Neuron (in vitro differentiated cells): ENCODE results near the gene TFAP2E.

ENCODE experiments used
- H2AFZ ChIP-seq: one replicate; pipeline ENCODE4 v1.6.1; 2013; ENCODE audit warnings: low read depth, mild to moderate bottlenecking, inconsistent platforms, low read length, moderate library complexity
- H3K27me3 ChIP-seq: one replicate; pipeline ENCODE4 v1.6.1; 2013; ENCODE audit warnings: low read length; ENCODE audit not compliant: insufficient read depth
- H3K36me3 ChIP-seq: one replicate; pipeline ENCODE4 v1.6.1; 2013; ENCODE audit warnings: low read length; ENCODE audit not compliant: insufficient read depth
- H3K4me1 ChIP-seq: one replicate; pipeline ENCODE4 v1.6.1; 2013; ENCODE audit warnings: low read length; ENCODE audit not compliant: insufficient read depth
- H3K4me3 ChIP-seq: 2 replicates; pipeline ENCODE4 v1.5.1; 2013; ENCODE audit warnings: mild to moderate bottlenecking, low read length, moderate library complexity
- H3K9me3 ChIP-seq: one replicate; pipeline ENCODE4 v1.6.1; 2013; ENCODE audit warnings: low read length

Gene TFAP2E

GRCh38 chr1:35587736-35588135 lies 14.6 kb downstream of the TFAP2E start:
- Histone ChIP-seq H3K27me3 (no peaks in the 10 kb centered on the region), H2AFZ (no peak overlapping the region), H3K4me1 (no peaks in the 10 kb centered on the region), H3K36me3 (no peaks in the 10 kb centered on the region), H3K9me3 (no peaks in the 10 kb centered on the region), H3K4me3 (no peak overlapping the region)

GRCh38 chr1:35588197-35588910 lies 15.2 kb downstream of the TFAP2E start:
- no peaks in the 10 kb centered on the region for H3K9me3 ChIP-seq
- H3K27me3 ChIP-seq: no peaks in the 10 kb centered on the region
- no peak overlapping the region for H2AFZ ChIP-seq
- no peak overlapping the region for H3K4me3 ChIP-seq
- H3K36me3 ChIP-seq: no peaks in the 10 kb centered on the region
- H3K4me1 ChIP-seq: no peaks in the 10 kb centered on the region

- no peaks in the 10 kb centered on the region for H3K36me3 ChIP-seq
- H3K9me3 ChIP-seq: no peaks in the 10 kb centered on the region
- no peak overlapping the region for H3K4me3 ChIP-seq
- H2AFZ ChIP-seq: no peak overlapping the region
- no peaks in the 10 kb centered on the region for H3K4me1 ChIP-seq
- H3K27me3 ChIP-seq: no peaks in the 10 kb centered on the region
These were observed 16.7 kb downstream of the TFAP2E start for GRCh38 chr1:35589516-35590427.

GRCh38 chr1:35590476-35591040 lies 17.4 kb downstream of the TFAP2E start:
- Histone ChIP-seq H2AFZ (no peak overlapping the region), H3K36me3 (no peaks in the 10 kb centered on the region), H3K9me3 (no peaks in the 10 kb centered on the region), H3K27me3 (no peaks in the 10 kb centered on the region), H3K4me3 (no peak overlapping the region), H3K4me1 (no peaks in the 10 kb centered on the region)

- Histone ChIP-seq H3K4me1 (no peaks in the 10 kb centered on the region), H3K27me3 (no peaks in the 10 kb centered on the region), H3K36me3 (peaks cover 2% of the 10 kb centered on the region), H3K9me3 (no peaks in the 10 kb centered on the region), H2AFZ (no peak overlapping the region), H3K4me3 (no peak overlapping the region)
These were observed 18.1 kb downstream of the TFAP2E start for GRCh38 chr1:35591211-35591610.

GRCh38 chr1:35592991-35593769 lies 20.1 kb downstream of the TFAP2E start:
- no peak overlapping the region for H3K4me3 ChIP-seq
- peaks cover 2% of the 10 kb centered on the region for H3K36me3 ChIP-seq
- H3K27me3 ChIP-seq: no peaks in the 10 kb centered on the region
- H3K9me3 ChIP-seq: no peaks in the 10 kb centered on the region
- H3K4me1 ChIP-seq: no peaks in the 10 kb centered on the region
- no peak overlapping the region for H2AFZ ChIP-seq

- no peaks in the 10 kb centered on the region for H3K27me3 ChIP-seq
- H3K36me3 ChIP-seq: peaks cover 2% of the 10 kb centered on the region
- H3K4me3 ChIP-seq: no peak overlapping the region
- H2AFZ ChIP-seq: no peak overlapping the region
- H3K9me3 ChIP-seq: no peaks in the 10 kb centered on the region
- no peaks in the 10 kb centered on the region for H3K4me1 ChIP-seq
These were observed 21.1 kb downstream of the TFAP2E start for GRCh38 chr1:35594005-35594760.

- Histone ChIP-seq H2AFZ (no peak overlapping the region), H3K36me3 (peaks cover 12% of the 10 kb centered on the region), H3K4me3 (no peak overlapping the region), H3K4me1 (no peaks in the 10 kb centered on the region), H3K9me3 (no peaks in the 10 kb centered on the region), H3K27me3 (no peaks in the 10 kb centered on the region)
These were observed 22.6 kb downstream of the TFAP2E start for GRCh38 chr1:35595684-35596083.

GRCh38 chr1:35597870-35598269 lies 24.8 kb downstream of the TFAP2E start:
- no peak overlapping the region for H3K4me3 ChIP-seq
- peaks cover 30% of the 10 kb centered on the region for H3K36me3 ChIP-seq
- no peaks in the 10 kb centered on the region for H3K9me3 ChIP-seq
- no peaks in the 10 kb centered on the region for H3K27me3 ChIP-seq
- H3K4me1 ChIP-seq: no peaks in the 10 kb centered on the region
- no peak overlapping the region for H2AFZ ChIP-seq

- Histone ChIP-seq H3K27me3 (no peaks in the 10 kb centered on the region), H3K4me3 (no peak overlapping the region), H3K9me3 (no peaks in the 10 kb centered on the region), H3K36me3 (peaks cover 41% of the 10 kb centered on the region), H2AFZ (no peak overlapping the region), H3K4me1 (no peaks in the 10 kb centered on the region)
These were observed 25.8 kb downstream of the TFAP2E start for GRCh38 chr1:35598895-35599294.

GRCh38 chr1:35599411-35599810 lies 26.3 kb downstream of the TFAP2E start:
- Histone ChIP-seq H3K4me1 (no peaks in the 10 kb centered on the region), H3K36me3 (peaks cover 45% of the 10 kb centered on the region), H3K27me3 (no peaks in the 10 kb centered on the region), H3K4me3 (no peak overlapping the region), H2AFZ (no peak overlapping the region), H3K9me3 (no peaks in the 10 kb centered on the region)

- Histone ChIP-seq H3K36me3 (peaks cover 51% of the 10 kb centered on the region), H3K4me3 (no peak overlapping the region), H3K27me3 (no peaks in the 10 kb centered on the region), H3K4me1 (peaks cover 10% of the 10 kb centered on the region), H3K9me3 (no peaks in the 10 kb centered on the region), H2AFZ (no peak overlapping the region)
These were observed 27.5 kb downstream of the TFAP2E start for GRCh38 chr1:35600593-35600992.
